Cardiac muscle cell (in vitro differentiated cells and primary cell): ENCODE data around the gene RBM38. TPM values are rescaled to one million over a fixed set of nuclear protein-coding genes. Genes with fewer than 3 reads are reported as not detected.
A peak's percentile ranks its signal among the peaks of the same experiment; 100 is the strongest.

Experiments
- DNase-seq, 2 donors: peaks; one replicate each; pipeline versions ENCODE4 v3.0.0 to v3.0.0-alpha.2; 2010 to 2017; ENCODE audit warnings: low read depth in 1 of 2, low spot score in 1 of 2
- H3K27ac ChIP-seq: fragments of 200-600 bp; sonication (generic); 2 replicates; pipeline ENCODE4 v1.5.1; 2016
- H3K27me3 ChIP-seq: fragments of 200-600 bp; sonication (generic); 2 replicates; pipeline ENCODE4 v1.6.0; 2016; ENCODE audit warnings: control low read depth
- H3K36me3 ChIP-seq: fragments of 200-600 bp; sonication (generic); 2 replicates; pipeline ENCODE4 v1.5.1; 2016; ENCODE audit warnings: control low read depth
- H3K4me1 ChIP-seq: fragments of 200-600 bp; sonication (generic); 2 replicates; pipeline ENCODE4 v1.8.1; 2017; ENCODE audit warnings: low read depth, mild to moderate bottlenecking, mixed run types
- H3K4me3 ChIP-seq: fragments of 200-600 bp; sonication (generic); 2 replicates; pipeline ENCODE4 v1.5.1; 2016; ENCODE audit warnings: mild to moderate bottlenecking
- H3K9me3 ChIP-seq: fragments of 200-600 bp; sonication (generic); 2 replicates; pipeline ENCODE4 v1.5.1; 2017; ENCODE audit warnings: low read depth, mild to moderate bottlenecking, control low read depth
- polyA plus RNA-seq: library from polyadenylated mRNA; unstranded; fragments of >200 nt; fragmentation: Nextera tagmentation; extraction: Ambion mirVana; gene quantifications from 2 replicates; pipeline ENCODE4 v1.2.1, GENCODE V29; 2016
- total RNA-seq: library from RNA; depleted of rRNA; stranded (reverse); fragments of >200 nt; gene quantifications from 2 replicates; pipeline ENCODE4 v1.2.3, GENCODE V29; 2016
- TF ChIP-seq, protein P1 (sequence below): IDR thresholded peaks from 2 replicates; pipeline ENCODE4 v1.5.1; 2012; ENCODE audit warnings: low read depth, mild to moderate bottlenecking, low read length

Gene RBM38
- total and polyA plus RNA-seq, 2 experiments from 2014 or later = 404 to 625 TPM

DNA sequence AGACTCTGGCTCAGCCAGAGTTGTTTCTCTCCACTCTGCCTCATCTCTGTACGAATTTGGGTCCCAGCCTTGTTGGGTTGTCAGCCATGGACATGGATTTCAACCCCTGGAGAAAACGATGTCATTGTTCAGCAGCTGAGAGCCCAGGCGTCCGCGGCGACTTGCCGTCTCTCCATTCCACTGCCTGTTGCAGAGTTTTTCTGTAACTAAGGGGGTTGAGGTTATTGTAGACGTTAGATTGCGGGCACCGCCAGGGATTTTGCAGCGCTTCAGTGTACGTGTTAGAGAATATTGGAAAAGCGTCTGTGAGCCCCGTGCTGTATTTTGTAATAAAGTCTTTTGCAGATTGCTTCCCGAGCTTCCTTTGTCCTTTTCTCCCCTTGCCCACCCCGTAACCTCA, 13.1 kb upstream of the RBM38 start:
- no peaks in the 10 kb centered on the region for H3K9me3 ChIP-seq
- TF ChIP-seq, protein P1, sequence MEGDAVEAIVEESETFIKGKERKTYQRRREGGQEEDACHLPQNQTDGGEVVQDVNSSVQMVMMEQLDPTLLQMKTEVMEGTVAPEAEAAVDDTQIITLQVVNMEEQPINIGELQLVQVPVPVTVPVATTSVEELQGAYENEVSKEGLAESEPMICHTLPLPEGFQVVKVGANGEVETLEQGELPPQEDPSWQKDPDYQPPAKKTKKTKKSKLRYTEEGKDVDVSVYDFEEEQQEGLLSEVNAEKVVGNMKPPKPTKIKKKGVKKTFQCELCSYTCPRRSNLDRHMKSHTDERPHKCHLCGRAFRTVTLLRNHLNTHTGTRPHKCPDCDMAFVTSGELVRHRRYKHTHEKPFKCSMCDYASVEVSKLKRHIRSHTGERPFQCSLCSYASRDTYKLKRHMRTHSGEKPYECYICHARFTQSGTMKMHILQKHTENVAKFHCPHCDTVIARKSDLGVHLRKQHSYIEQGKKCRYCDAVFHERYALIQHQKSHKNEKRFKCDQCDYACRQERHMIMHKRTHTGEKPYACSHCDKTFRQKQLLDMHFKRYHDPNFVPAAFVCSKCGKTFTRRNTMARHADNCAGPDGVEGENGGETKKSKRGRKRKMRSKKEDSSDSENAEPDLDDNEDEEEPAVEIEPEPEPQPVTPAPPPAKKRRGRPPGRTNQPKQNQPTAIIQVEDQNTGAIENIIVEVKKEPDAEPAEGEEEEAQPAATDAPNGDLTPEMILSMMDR = no peak
- no peaks in the 10 kb centered on the region for H3K4me1 ChIP-seq
- no peak overlapping the region for H3K4me3 ChIP-seq
- H3K36me3 ChIP-seq = peaks cover 48% of the 10 kb centered on the region
- no peak overlapping the region for H3K27ac ChIP-seq
- no peak for DNase-seq
- H3K27me3 ChIP-seq = no peaks in the 10 kb centered on the region

DNA sequence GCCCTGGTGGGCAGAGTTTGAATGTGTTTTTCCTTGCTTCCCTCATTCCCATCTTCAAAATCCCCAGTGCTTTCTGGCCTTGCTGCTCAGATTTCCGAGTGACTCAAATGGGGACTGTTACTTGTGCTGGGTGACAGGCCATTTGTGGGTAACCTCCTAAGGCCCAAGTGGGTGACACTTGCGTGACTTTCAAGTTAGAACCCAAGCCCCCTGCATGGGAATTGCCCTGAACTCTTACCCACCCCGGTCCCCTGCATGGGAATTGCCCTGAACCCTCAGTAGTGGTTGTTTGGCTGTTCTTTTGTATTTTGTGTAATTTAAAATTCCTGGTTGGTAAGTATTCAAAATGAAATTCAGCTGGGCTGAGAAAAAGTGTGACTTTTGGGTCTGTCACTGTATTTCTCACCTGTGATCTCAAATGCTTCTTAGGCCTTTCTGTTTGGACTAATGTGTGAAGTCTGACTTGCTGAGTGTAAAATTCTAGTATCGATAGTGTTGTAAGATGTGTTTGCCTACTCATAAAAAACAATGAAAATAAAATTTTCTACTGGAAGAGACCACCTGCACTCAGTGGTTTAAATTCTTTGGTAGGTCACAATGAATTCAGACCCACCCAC, 12.4 kb upstream of the RBM38 start:
- Histone ChIP-seq H3K9me3 (no peaks in the 10 kb centered on the region), H3K27me3 (no peaks in the 10 kb centered on the region), H3K4me3 (no peak overlapping the region), H3K36me3 (peaks cover 42% of the 10 kb centered on the region), H3K27ac (no peak overlapping the region), H3K4me1 (no peaks in the 10 kb centered on the region)
- no peak for DNase-seq
- TF ChIP-seq, protein P1 = no peak

DNA sequence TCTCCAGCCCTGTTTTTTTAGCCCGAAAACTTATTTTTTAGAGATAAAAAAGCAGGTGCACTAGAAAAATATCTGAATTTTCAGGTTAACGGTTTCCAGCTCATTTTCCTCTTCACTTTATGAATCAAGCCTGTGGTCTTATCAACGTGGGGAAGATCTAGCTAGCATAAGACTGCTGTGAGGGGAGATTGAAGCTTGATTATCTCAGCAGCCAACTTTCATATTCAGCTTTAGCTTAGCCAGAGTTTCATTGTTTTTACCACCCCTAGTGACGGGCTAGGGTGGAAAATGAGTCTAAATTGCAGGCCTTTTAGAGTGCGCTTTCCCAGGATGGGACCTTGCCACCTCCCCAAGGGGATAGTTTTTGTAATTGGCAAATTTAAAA, 11.9 kb upstream of the RBM38 start:
- DNase-seq = no peak
- H3K4me3 ChIP-seq = no peak overlapping the region
- H3K36me3 ChIP-seq = peaks cover 36% of the 10 kb centered on the region
- H3K9me3 ChIP-seq = no peaks in the 10 kb centered on the region
- no peaks in the 10 kb centered on the region for H3K4me1 ChIP-seq
- no peaks in the 10 kb centered on the region for H3K27me3 ChIP-seq
- no peak overlapping the region for H3K27ac ChIP-seq
- TF ChIP-seq, protein P1 = no peak

DNA sequence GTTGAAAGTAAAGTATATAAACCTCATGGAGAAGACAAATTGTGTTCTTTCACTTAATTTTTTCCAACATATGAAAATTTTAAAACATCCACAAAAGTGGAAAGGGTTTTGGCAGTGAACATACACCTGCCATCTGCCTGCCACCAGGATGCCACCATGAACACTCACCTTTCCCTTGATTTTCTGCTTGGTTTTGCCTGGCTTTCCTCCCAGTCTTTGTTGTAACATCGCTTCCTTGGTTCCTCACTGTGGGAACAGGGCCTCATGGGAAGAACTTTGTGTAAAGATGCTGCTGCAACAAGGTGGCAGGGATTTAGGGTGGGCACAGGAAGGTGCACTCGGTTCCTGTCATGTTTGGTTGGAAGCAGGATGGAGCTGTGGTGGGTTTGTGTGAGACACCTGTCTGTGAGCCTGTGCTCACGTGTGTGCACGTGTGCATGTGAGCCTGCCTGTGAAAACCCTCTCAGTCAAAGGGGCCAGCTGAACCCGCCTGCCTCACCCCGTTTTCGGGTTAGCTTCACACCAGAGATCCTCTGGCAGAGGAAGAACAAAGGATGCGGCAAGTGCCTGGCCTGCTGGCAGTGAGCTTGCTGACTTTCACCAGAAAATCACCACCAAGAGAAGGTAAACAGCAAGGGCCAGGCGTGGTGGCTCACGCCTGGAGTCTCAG, 11.0 kb upstream of the RBM38 start:
- no peaks in the 10 kb centered on the region for H3K4me1 ChIP-seq
- H3K9me3 ChIP-seq = no peaks in the 10 kb centered on the region
- TF ChIP-seq, protein P1 = no peak
- no peaks in the 10 kb centered on the region for H3K27me3 ChIP-seq
- no peak overlapping the region for H3K4me3 ChIP-seq
- H3K36me3 ChIP-seq = peaks cover 29% of the 10 kb centered on the region
- DNase-seq = no peak
- peak overlapping the region; percentile 14 for H3K27ac ChIP-seq

DNA sequence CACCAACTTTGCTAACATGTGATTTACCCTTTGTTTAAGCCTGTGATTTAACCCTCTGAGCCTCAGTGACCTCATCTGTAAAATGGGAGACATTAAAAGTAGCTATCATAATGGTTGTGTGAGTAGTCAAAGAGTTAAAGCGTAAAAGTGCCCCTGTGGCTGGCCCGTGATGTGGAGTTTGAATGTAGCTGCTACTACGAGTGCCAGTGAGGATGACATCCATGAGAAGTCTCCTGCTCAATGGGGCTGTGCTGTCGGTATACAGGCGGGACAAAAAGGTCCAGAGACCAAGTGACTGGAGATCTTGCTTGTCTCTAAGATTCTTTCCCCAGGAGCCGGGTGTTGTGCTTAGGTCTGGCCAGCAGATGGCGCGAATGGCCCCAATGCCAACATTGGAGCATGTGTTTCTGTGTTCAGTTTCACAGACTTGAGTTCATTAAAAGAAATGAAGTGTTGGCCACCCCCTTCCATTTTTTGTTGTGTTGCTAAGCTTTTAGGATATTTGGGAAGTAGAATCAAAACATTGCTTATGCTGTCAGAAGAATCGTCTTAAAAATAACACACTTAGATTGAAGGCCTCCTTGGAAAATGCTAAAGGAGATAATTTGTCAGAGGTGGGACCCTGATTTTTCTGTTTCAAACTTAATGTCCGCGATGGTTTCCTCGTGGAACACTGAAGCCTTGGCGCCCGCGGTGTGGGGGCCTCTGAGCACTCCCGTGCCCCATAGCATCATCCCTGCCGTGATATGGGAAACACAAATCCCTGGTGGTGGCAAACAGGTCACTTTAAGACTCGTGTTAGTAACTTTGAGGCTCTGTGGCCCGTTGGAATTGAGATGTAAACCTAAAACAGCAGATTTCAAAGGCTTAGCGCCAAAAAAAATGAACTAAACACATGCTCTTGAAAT, 9.3 kb upstream of the RBM38 start:
- Histone ChIP-seq H3K4me1 (no peaks in the 10 kb centered on the region), H3K4me3 (no peak overlapping the region), H3K27ac (no peak overlapping the region), H3K27me3 (no peaks in the 10 kb centered on the region), H3K36me3 (peaks cover 17% of the 10 kb centered on the region), H3K9me3 (no peaks in the 10 kb centered on the region)
- DNase-seq = peak; percentile 81 to 85
- TF ChIP-seq, protein P1 = peak; percentile 96
